Common myeloid progenitor, CD34-positive (primary cell): ENCODE data around the gene HOXA6.

ENCODE experiments used
- CTCF ChIA-PET: fragments of 350-600 bp; sonication (Branson Sonifier 250); formaldehyde crosslinking; loops from one replicate; lab custom pipeline; 2021; ENCODE audit warnings: antibody characterized with exemption; lab: Charles Lee
- POLR2A ChIA-PET: fragments of 350-600 bp; sonication (Branson Sonifier 250); formaldehyde crosslinking; loops from one replicate; lab custom pipeline; 2021; ENCODE audit warnings: antibody characterized with exemption; lab: Charles Lee
- DNase-seq, 3 donors: peaks; one replicate each; pipeline versions ENCODE4 v3.0.0 to v3.0.0-alpha.2; 2013
- H3K27ac ChIP-seq, 2 experiments: 1 replicate in 1 of 2; 2 replicates in 1 of 2; pipeline ENCODE4 v1.7.0; 2013; ENCODE audit warnings: inconsistent platforms in 2 of 2, low read length in 2 of 2, mild to moderate bottlenecking in 2 of 2, low read depth in 1 of 2, moderate library complexity in 1 of 2; ENCODE audit not compliant: severe bottlenecking in 2 of 2, insufficient read depth in 1 of 2, poor library complexity in 1 of 2
- H3K27me3 ChIP-seq, 5 experiments: replicated peaks in 2 of 5; 1 replicate in 3 of 5; 2 replicates in 2 of 5; pipeline versions ENCODE4 v1.6.1 to v1.7.0; 2013; ENCODE audit warnings: low read length in 4 of 5, mild to moderate bottlenecking in 2 of 5, moderate library complexity in 2 of 5, inconsistent platforms in 1 of 5; ENCODE audit not compliant: insufficient read depth in 5 of 5, control insufficient read depth in 4 of 5
- H3K36me3 ChIP-seq, 4 experiments: 1 replicate in 2 of 4; 2 replicates in 2 of 4; pipeline versions ENCODE4 v1.6.1 to v1.7.0; 2013; ENCODE audit warnings: low read length in 3 of 4, control low read depth in 1 of 4, mild to moderate bottlenecking in 1 of 4; ENCODE audit not compliant: control insufficient read depth in 4 of 4, insufficient read depth in 4 of 4
- H3K4me1 ChIP-seq, 4 experiments: 1 replicate in 3 of 4; 2 replicates in 1 of 4; pipeline versions ENCODE4 v1.6.1 to v1.7.1; 2013; ENCODE audit warnings: low read length in 3 of 4, mild to moderate bottlenecking in 3 of 4, control low read depth in 1 of 4, inconsistent platforms in 1 of 4, moderate library complexity in 1 of 4; ENCODE audit not compliant: control insufficient read depth in 4 of 4, insufficient read depth in 4 of 4; ENCODE audit errors: control extremely low read depth in 1 of 4
- H3K4me3 ChIP-seq, 7 experiments: 1 replicate in 4 of 7; 2 replicates in 3 of 7; pipeline versions ENCODE4 v1.5.1 to v1.7.0; 2013; ENCODE audit warnings: mild to moderate bottlenecking in 7 of 7, low read length in 6 of 7, moderate library complexity in 6 of 7, inconsistent platforms in 2 of 7, low read depth in 2 of 7, control low read depth in 1 of 7; ENCODE audit not compliant: insufficient read depth in 4 of 7, control insufficient read depth in 1 of 7; ENCODE audit errors: extremely low read depth in 1 of 7
- H3K9me3 ChIP-seq, 5 experiments: 1 replicate in 4 of 5; 2 replicates in 1 of 5; pipeline versions ENCODE4 v1.6.1 to v1.7.1; 2013; ENCODE audit warnings: low read length in 4 of 5, mild to moderate bottlenecking in 2 of 5, inconsistent platforms in 1 of 5, low read depth in 1 of 5, moderate library complexity in 1 of 5; ENCODE audit not compliant: control insufficient read depth in 4 of 5, insufficient read depth in 2 of 5; ENCODE audit errors: control extremely low read depth in 1 of 5
- WGBS: methylation state at CpG from one replicate; pipeline ENCODE4 v1.1.5; 2013; ENCODE audit not compliant: insufficient coverage; 5-methylcytosine and 5-hydroxymethylcytosine counted together

HOXA6 gene

GRCh38 chr7:27129729-27130539, 17.6 kb downstream of the HOXA6 start:
- CTCF ChIA-PET = interaction anchor here (1.0 to 2.8 kb wide), 6 partner anchors 10 to 276 kb away, joined by 3 to 16 read pairs (median 6); no protein-coding TSS in a partner anchor
- H3K27ac ChIP-seq = no peak overlapping the region
- WGBS = 71% methylated on average over 56 of the region's 72 CpGs

GRCh38 chr7:27128776-27129728, 18.5 kb downstream of the HOXA6 start:
- H3K27me3 ChIP-seq = no peaks in the 10 kb centered on the region
- POLR2A ChIA-PET = no interaction called here
- H3K4me3 ChIP-seq = no peak overlapping the region
- no peak for DNase-seq
- 100% methylated on average over 18 of the region's 28 CpGs for WGBS
- H3K36me3 ChIP-seq = peaks cover 3 to 78% (median 58%) of the 10 kb centered on the region in 4 experiments
- H3K4me1 ChIP-seq = peaks cover 0 to 21% (median 4%) of the 10 kb centered on the region in 4 experiments
- CTCF ChIA-PET = interaction anchor here (0.7 to 2.2 kb wide), 7 partner anchors 9 to 274 kb away, joined by 3 to 7 read pairs (median 4); no protein-coding TSS in a partner anchor
- H3K9me3 ChIP-seq = no peaks in the 10 kb centered on the region
- no peak overlapping the region for H3K27ac ChIP-seq

More at GRCh38 chr7:27129729-27130539, 17.6 kb downstream of the HOXA6 start:
- Histone ChIP-seq H3K9me3 (no peaks in the 10 kb centered on the region), H3K4me3 (peak overlapping the region in 6 of 7 experiments; percentile 24 to 77 (median 54)), H3K36me3 (peaks cover 3 to 76% (median 49%) of the 10 kb centered on the region in 4 experiments), H3K27me3 (no peaks in the 10 kb centered on the region), H3K4me1 (peaks cover 5 to 30% (median 10%) of the 10 kb centered on the region in 4 experiments)
- POLR2A ChIA-PET = no interaction called here
- peak in 1 of 3 donors; percentile 39 for DNase-seq

DNA sequence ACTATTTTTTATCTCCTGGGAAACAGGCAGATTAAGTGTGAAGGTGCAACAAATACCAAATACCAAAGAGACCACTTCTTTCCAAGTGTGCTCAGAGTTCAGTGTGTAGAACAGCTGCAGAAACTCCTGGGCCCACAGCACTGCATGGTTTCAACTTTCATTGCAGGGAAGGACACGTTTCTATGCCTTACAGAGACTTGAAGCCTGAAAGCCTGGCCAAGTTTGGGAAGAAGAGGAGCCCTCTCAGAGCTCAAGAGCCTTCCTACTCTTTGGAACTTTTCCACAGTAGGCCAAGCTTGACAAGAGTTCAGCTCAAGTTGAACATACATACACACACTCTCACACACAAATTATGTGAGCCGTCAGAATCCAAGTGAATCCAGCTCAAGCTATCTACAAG, 19.5 kb downstream of the HOXA6 start:
- POLR2A ChIA-PET = no interaction called here
- H3K36me3 ChIP-seq = peaks cover 3 to 79% (median 55%) of the 10 kb centered on the region in 4 experiments
- H3K4me3 ChIP-seq = no peak overlapping the region
- DNase-seq = no peak
- CTCF ChIA-PET = interaction anchor here (0.7 to 1.8 kb wide), 6 partner anchors 8 to 273 kb away, joined by 3 to 7 read pairs (median 4); no protein-coding TSS in a partner anchor
- WGBS = 90% methylated on average over 1 of the region's 2 CpGs
- peaks cover 3 to 16% (median 4%) of the 10 kb centered on the region in 4 experiments for H3K4me1 ChIP-seq
- no peaks in the 10 kb centered on the region for H3K27me3 ChIP-seq
- H3K9me3 ChIP-seq = no peaks in the 10 kb centered on the region
- H3K27ac ChIP-seq = no peak overlapping the region

GRCh38 chr7:27126596-27127327, 20.8 kb downstream of the HOXA6 start:
- H3K27me3 ChIP-seq = no peaks in the 10 kb centered on the region
- CTCF ChIA-PET = interaction anchor here (0.6 to 1.7 kb wide), 2 partner anchors 24 to 74 kb away, joined by 3 to 4 read pairs; no protein-coding TSS in a partner anchor
- 100% methylated on average over 2 of the region's 3 CpGs for WGBS
- peaks cover 3 to 85% (median 61%) of the 10 kb centered on the region in 4 experiments for H3K36me3 ChIP-seq
- peaks cover 4 to 7% (median 5%) of the 10 kb centered on the region in 4 experiments for H3K4me1 ChIP-seq
- H3K4me3 ChIP-seq = no peak overlapping the region
- no peaks in the 10 kb centered on the region for H3K9me3 ChIP-seq
- no peak for DNase-seq
- H3K27ac ChIP-seq = no peak overlapping the region
- POLR2A ChIA-PET = no interaction called here

GRCh38 chr7:27125986-27126394, 21.6 kb downstream of the HOXA6 start:
- Histone ChIP-seq H3K27ac (no peak overlapping the region), H3K27me3 (no peaks in the 10 kb centered on the region), H3K9me3 (no peaks in the 10 kb centered on the region), H3K4me1 (peaks cover 0 to 5% (median under 1%) of the 10 kb centered on the region in 4 experiments), H3K4me3 (no peak overlapping the region), H3K36me3 (peaks cover 3 to 88% (median 63%) of the 10 kb centered on the region in 4 experiments)
- CTCF ChIA-PET = no interaction called here
- 89% methylated on average over 5 of the region's 5 CpGs for WGBS
- POLR2A ChIA-PET = no interaction called here
- no peak for DNase-seq

GRCh38 chr7:27124902-27125689, 22.5 kb downstream of the HOXA6 start:
- POLR2A ChIA-PET = no interaction called here
- WGBS = 98% methylated on average over 5 of the region's 8 CpGs
- Histone ChIP-seq H3K4me1 (peaks cover 0 to 5% (median 0%) of the 10 kb centered on the region in 4 experiments), H3K4me3 (no peak overlapping the region), H3K9me3 (no peaks in the 10 kb centered on the region), H3K27ac (no peak overlapping the region), H3K27me3 (no peaks in the 10 kb centered on the region), H3K36me3 (peaks cover 3 to 94% (median 64%) of the 10 kb centered on the region in 4 experiments)
- CTCF ChIA-PET = no interaction called here
- DNase-seq = no peak
